ENCODE results near the gene SLC25A29.
"Not testable (repeated sequence)": the region's sequence is repeated elsewhere in the genome, so short reads cannot be mapped to it uniquely, and the experiment has no call there.

Gene SLC25A29

GRCh38 chr14:100293497-100294212 lies 12.6 kb downstream of the SLC25A29 start:
- DNase-seq (ENCODE audit: low read depth in 2 of 2) = no peak

GRCh38 chr14:100292776-100293461 lies 13.3 kb downstream of the SLC25A29 start:
- no peak for DNase-seq (ENCODE audit: low read depth in 2 of 2)

GRCh38 chr14:100292301-100292775 lies 13.9 kb downstream of the SLC25A29 start:
- DNase-seq (ENCODE audit: low read depth in 2 of 2) = no peak

- DNase-seq (ENCODE audit: low read depth in 2 of 2) = no peak
Observed at GRCh38 chr14:100291305-100292075, 14.8 kb downstream of the SLC25A29 start.

- DNase-seq (ENCODE audit: low read depth in 2 of 2) = no peak
Observed at GRCh38 chr14:100290607-100291304, 15.5 kb downstream of the SLC25A29 start.

- DNase-seq (ENCODE audit: low read depth in 2 of 2) = no peak
Observed at GRCh38 chr14:100289916-100290606, 16.2 kb downstream of the SLC25A29 start.

GRCh38 chr14:100288382-100289185 lies 17.7 kb downstream of the SLC25A29 start:
- DNase-seq (ENCODE audit: low read depth in 2 of 2) = no peak

GRCh38 chr14:100287998-100288295 lies 18.3 kb downstream of the SLC25A29 start:
- DNase-seq (ENCODE audit: low read depth in 2 of 2) = not testable (repeated sequence)

- DNase-seq (ENCODE audit: low read depth in 2 of 2) = no peak
Observed at GRCh38 chr14:100287202-100287997, 18.8 kb downstream of the SLC25A29 start.

- DNase-seq (ENCODE audit: low read depth in 2 of 2) = no peak
Observed at GRCh38 chr14:100286484-100287191, 19.6 kb downstream of the SLC25A29 start.

GRCh38 chr14:100285913-100286400 lies 20.3 kb downstream of the SLC25A29 start:
- no peak for DNase-seq (ENCODE audit: low read depth in 2 of 2)

GRCh38 chr14:100285021-100285912 lies 21.0 kb downstream of the SLC25A29 start:
- DNase-seq (ENCODE audit: low read depth in 2 of 2) = peak; percentile 68 to 74

GRCh38 chr14:100283984-100284881 lies 22.0 kb downstream of the SLC25A29 start:
- no peak for DNase-seq (ENCODE audit: low read depth in 2 of 2)

- DNase-seq (ENCODE audit: low read depth in 2 of 2) = not testable (repeated sequence)
Observed at GRCh38 chr14:100283436-100283835, 22.8 kb downstream of the SLC25A29 start.

GRCh38 chr14:100282766-100283419 lies 23.4 kb downstream of the SLC25A29 start:
- DNase-seq (ENCODE audit: low read depth in 2 of 2) = no peak

- DNase-seq (ENCODE audit: low read depth in 2 of 2) = no peak
Observed at GRCh38 chr14:100282083-100282350, 24.2 kb downstream of the SLC25A29 start.
